Stimulated activated CD4-positive, alpha-beta T cell treated with anti-CD3 and anti-CD28 coated beads, TNF-alpha, amount 100 ng/mL, for 24 hours (primary cell): ENCODE results near the gene HMG20A.

Experiments
- DNase-seq, 3 experiments: peaks; one replicate each; pipeline ENCODE4 v3.0.0-alpha.2; 2020; ENCODE audit warnings: low read depth in 3 of 3

HMG20A gene

GRCh38 chr15:77476995-77477394 lies 56.3 kb downstream of the HMG20A start:
- DNase-seq, result no peak

- DNase-seq, result no peak
Measured at GRCh38 chr15:77478051-77478450, 57.4 kb downstream of the HMG20A start.

- DNase-seq, result no peak
Measured at GRCh38 chr15:77479015-77479414, 58.3 kb downstream of the HMG20A start.

GRCh38 chr15:77480859-77481633 lies 60.4 kb downstream of the HMG20A start:
- DNase-seq, result no peak

- no peak for DNase-seq
Measured at GRCh38 chr15:77481670-77482069, 61.0 kb downstream of the HMG20A start.

- no peak for DNase-seq
Measured at GRCh38 chr15:77482570-77482969, 61.9 kb downstream of the HMG20A start.

GRCh38 chr15:77483425-77484140 lies 62.9 kb downstream of the HMG20A start:
- no peak for DNase-seq

- no peak for DNase-seq
Measured at GRCh38 chr15:77484994-77485393, 64.3 kb downstream of the HMG20A start.

GRCh38 chr15:77486542-77487468 lies 66.1 kb downstream of the HMG20A start:
- no peak for DNase-seq

- no peak for DNase-seq
Measured at GRCh38 chr15:77487469-77487842, 66.8 kb downstream of the HMG20A start.

- DNase-seq, result no peak
Measured at GRCh38 chr15:77487888-77488287, 67.2 kb downstream of the HMG20A start.

- DNase-seq, result no peak
Measured at GRCh38 chr15:77489647-77490046, 69.0 kb downstream of the HMG20A start.

- DNase-seq, result no peak
Measured at GRCh38 chr15:77493324-77493907, 72.7 kb downstream of the HMG20A start.

GRCh38 chr15:77494073-77494867 lies 73.6 kb downstream of the HMG20A start:
- no peak for DNase-seq

- no peak for DNase-seq
Measured at GRCh38 chr15:77494964-77495363, 74.3 kb downstream of the HMG20A start.

GRCh38 chr15:77495838-77496596 lies 75.3 kb downstream of the HMG20A start:
- DNase-seq, result no peak

- peak; percentile 47 to 74 (median 49) for DNase-seq
Measured at GRCh38 chr15:77496715-77497109, 76.0 kb downstream of the HMG20A start.

- no peak for DNase-seq
Measured at GRCh38 chr15:77497110-77497737, 76.5 kb downstream of the HMG20A start.

GRCh38 chr15:77497942-77498361 lies 77.3 kb downstream of the HMG20A start:
- no peak for DNase-seq
